Activated CD4-positive, alpha-beta T cell treated with anti-CD3 and anti-CD28 coated beads, Interleukin-2, amount 50 U/mL, for 4 hours (primary cell): ENCODE measurements around the gene TSSK2.

Experiments
- DNase-seq, 2 experiments: peaks; one replicate each; pipeline ENCODE4 v3.0.0-alpha.2; 2020

Gene TSSK2

GRCh38 chr22:19172213-19173046 lies 41.3 kb downstream of the TSSK2 start:
- DNase-seq: no peak

DNA sequence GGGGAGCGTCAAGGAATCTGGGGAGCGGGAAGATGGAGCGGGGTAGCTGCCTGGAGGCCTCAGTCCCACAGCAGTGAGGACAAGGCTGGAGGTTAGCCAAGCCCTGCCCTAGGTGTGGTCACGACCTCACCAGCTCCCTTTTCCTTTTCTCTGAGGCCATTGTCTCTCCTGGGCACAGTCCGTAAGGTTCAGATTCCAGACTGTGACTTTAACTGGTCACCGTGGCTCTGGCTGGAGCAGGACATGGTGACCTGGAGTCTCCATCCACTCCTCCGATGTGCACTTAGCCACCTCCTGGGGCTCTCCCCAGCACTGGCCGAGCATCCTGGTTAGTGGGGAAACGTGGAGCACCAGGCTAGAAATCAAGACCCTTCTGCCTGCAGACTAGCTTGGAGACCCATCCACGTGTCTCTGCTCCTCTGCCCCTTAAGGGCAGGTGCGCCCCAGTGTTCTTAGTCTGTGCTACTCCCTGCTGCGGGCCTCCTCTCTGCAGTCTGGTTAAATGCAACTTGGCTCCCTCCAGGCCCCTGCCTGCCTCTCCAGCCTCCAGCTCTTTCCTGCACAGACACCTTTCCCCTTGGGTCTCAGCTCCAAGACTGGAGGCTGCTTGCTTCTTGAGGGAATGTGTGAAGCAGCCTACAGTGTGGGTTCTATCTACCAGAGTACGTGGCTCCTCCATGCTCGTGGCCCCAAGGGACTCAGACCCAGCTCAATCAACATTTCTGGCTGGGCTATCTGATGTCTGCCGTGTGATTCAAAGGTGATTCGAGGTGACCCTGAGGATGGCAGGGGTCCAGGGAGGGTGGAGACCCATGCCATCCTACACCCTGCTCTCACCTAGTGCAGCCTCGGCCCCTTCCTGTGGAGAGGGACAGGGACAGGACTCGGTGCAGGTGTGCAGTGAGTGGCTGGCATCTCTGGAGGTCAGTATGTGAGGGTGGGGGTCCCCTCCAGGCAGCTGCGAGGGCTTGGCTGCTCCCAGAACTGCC lies 42.2 kb downstream of the TSSK2 start:
- no peak for DNase-seq

DNA sequence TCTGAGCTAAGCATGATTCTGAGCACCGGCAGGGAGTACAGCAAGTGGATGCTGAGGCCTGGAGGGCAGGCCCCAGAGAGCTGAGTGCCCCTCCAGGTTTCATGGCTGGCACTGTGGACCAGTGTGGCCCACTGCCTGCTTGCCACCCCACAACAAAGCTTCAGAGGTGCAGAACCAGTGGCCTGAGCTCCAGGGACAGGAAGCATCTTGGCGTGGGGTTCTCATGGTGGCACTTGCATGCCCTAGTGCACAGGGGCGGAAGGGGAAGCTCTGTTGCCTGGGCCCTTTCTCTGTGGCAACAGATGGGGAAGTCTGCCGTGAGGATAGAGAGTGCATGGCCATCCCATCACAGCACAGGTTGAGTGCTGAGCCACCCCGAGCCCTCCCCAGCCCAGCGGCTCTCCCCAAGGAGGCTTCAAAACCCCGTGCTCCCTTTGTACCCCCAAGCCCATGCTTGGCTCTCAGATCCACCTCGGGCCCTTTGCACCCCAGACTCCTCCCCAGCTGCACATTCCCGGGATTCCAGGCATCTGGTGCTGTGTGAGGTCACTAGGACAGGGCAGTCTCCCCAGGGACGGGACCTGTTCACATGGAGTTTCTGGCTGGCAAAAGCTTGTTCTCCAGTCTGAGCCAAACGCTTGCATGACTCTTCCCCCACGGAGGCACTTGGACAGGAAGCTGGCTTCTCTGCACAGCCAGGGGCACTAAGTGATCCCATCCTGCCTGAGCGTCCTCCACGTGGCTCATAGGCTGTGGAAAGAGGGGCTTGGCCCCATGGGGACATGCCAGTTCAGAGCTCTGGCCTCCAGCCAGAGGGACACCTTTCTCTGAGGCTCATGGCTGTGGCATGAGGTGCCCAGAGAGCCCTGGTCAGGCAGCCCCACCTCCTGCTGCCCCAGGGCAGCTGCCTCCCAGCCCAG lies 43.3 kb downstream of the TSSK2 start:
- no peak for DNase-seq

DNA sequence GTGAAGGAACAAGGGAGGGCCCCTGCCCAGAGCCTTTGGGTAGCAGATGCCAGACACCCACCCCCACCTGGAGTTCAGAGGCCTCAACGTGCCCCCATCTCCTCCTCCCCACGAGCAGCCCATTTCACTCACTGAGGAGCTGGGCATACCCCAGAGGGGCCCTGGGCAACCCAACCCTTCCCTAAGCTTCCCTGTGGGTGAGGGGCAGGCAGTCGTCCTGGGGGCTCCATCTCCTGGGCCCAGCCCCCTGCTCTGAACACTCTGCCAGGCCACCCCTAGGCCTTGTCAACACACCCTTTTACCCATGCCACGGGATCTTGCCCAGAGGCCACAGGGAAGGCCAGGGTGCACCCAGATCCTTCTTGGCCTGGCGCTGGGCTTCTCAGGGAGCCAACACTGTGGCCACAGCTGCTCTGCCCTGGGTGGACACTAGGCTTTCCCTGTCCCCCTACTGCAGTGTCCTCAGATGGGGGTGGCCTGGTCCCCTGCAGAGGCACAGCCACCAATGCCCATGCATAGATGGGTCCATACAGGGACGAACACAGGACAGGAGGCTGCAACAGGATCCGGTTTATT lies 44.0 kb downstream of the TSSK2 start:
- no peak for DNase-seq

DNA sequence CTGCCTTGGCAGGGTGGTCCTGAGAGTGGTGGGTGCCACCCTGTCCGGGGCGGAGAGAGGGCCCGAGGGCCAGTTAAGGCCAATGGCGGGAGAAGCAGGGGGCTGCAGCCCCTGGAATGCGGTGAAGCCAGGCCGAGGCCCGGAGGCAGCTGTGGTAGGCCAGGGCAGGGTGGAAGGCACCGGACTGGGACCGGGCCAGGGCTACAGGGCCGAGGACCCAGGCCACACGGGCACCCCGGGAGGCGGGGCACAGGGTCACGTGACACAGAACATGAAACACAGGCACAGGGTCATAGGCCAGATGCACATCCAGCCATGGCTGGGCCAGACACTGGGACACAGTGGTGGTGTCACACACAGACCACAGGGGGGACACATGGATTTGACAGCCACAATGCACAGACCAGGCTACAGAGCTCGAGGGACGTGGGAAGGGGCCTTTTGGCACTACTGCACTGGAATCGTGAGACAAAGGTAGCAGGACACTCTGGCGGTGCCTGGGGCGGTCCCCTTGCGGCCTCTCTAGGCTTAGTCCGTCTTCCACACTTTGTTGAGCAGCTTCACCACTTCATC lies 44.6 kb downstream of the TSSK2 start:
- no peak for DNase-seq

GRCh38 chr22:19176175-19176643 lies 45.1 kb downstream of the TSSK2 start:
- DNase-seq: no peak

- no peak for DNase-seq
Observed at GRCh38 chr22:19176732-19177131, 45.6 kb downstream of the TSSK2 start.

- DNase-seq: no peak
Observed at GRCh38 chr22:19177164-19178064, 46.3 kb downstream of the TSSK2 start.

- peak; percentile 34 to 41 for DNase-seq
Observed at GRCh38 chr22:19178065-19178656, 47.1 kb downstream of the TSSK2 start.

GRCh38 chr22:19178657-19179496 lies 47.8 kb downstream of the TSSK2 start, which contains the start of gene SLC25A1:
Gene SLC25A1 (minus strand): TSS chr22:19178736. CDS start chr22:19178673, 63 bp downstream.
- peak; percentile 67 to 73 for DNase-seq

DNA sequence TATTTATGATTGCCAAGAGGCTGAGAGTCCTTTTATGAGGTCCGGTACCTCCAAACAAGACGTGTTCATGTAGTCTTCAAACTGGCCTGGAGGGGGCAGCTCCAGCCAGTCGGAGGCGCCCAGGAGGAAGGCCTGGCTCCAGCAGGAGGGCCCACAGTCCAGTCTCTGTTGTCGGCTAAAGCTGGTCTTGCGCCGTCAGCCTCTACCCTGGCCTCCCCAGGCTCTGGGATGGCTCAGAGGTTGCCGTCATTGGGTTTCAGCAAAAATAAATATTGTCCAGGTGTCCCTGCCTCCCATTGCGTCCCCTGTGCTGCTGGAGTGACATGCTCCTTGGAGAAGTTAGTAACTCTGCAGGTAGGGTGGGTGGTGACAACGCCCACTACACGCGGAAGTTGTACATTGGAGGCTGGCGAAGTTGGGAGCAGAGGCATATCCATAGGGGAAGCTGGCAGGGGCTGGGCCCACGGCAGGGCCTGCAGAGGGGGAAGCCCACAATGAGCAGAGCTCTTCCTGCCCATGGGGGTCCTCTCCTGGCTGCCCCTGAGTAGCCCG lies 48.5 kb downstream of the TSSK2 start:
- no peak for DNase-seq

DNA sequence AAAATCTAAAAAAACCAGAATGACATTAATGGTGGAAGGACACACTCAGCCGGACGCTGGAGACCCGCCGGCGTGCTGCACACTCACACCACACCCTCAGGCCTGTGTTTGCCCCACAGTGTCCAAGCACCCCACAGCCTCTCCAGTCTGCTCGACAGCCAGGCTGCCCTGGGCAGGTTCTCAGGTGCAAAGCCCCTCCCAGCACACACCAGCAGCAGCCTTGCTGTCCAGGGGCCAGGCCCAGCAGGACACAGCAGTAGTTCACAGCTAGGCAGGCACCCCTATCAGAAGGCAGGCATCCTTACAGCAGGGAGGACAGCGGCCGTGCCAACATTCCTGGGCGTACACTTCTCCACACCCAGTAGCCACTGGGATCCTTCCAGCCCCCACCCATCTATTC lies 49.1 kb downstream of the TSSK2 start:
- no peak for DNase-seq

DNA sequence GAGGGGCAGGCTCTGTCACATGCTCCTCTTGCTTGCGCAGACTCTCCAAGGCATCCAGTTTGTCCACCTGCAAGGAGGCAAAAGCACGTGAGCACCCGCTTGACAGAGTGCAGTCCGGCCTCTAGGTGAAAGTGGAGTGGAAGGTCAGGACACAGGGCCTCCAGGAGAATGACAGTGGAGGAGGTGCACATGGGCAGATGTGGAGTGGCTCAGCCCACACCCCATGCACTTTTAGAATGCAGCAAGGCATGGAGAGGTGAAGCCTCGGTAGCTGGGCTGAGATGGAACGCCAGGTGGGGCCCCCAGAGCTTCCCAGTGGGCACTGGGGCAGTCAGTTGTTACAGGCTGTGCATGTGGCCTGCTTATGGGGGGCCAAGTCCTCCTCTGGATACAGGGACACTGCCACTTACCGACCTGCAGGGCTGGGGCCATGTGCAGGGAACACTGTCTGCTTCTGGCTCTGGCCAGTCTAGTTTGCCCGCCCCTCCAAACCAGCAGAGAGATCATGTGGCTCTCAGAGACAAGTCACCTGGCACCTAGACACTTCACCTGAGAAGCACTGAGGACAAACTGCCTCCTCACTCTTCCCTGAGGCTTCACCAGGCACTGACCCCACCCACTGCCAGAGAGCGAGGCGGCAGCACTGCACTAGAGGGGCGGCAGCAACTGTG lies 49.8 kb downstream of the TSSK2 start:
- no peak for DNase-seq

- no peak for DNase-seq
Observed at GRCh38 chr22:19181786-19182471, 50.8 kb downstream of the TSSK2 start.
